Liver (tissue), 3 donors: ENCODE measurements around the gene AUP1.

Experiments used
- CTCF ChIP-seq: fragments of 150-350 bp; IDR thresholded peaks from 2 replicates; pipeline ENCODE4 v1.5.1; 2017; ENCODE audit warnings: improper control_type of control experiment, low read depth, low read length; ENCODE audit not compliant: missing input control
- EGR1 ChIP-seq, 2 donors: IDR thresholded peaks; 2 replicates each; pipeline ENCODE4 v1.6.1; 2016 to 2018; ENCODE audit warnings: antibody characterized with exemption in 2 of 2, low read depth in 2 of 2
- FOXA1 ChIP-seq: IDR thresholded peaks from 2 replicates; pipeline ENCODE4 v1.6.1; 2016; ENCODE audit warnings: antibody characterized with exemption
- MAX ChIP-seq: IDR thresholded peaks from 2 replicates; pipeline ENCODE4 v1.6.1; 2016; ENCODE audit warnings: antibody characterized with exemption
- RAD21 ChIP-seq, 2 donors: IDR thresholded peaks; 2 replicates each; pipeline ENCODE4 v1.6.1; 2016; ENCODE audit warnings: antibody characterized with exemption in 2 of 2, mild to moderate bottlenecking in 2 of 2
- TAF1 ChIP-seq: conservative IDR thresholded peaks from 2 replicates; pipeline ENCODE4 v1.6.1; 2016; ENCODE audit warnings: antibody characterized with exemption, mild to moderate bottlenecking
- donor health status: healthy.
- donor health status: healthy.

- TF ChIP-seq CTCF (no peak), RAD21 (IDR thresholded peaks at IDR 0.05) (no peak), FOXA1 (no peak), EGR1 (IDR thresholded peaks at IDR 0.05; ENCODE audit: low read depth in 2 of 2) (no peak), TAF1 (no peak), MAX (no peak)
Observed at GRCh38 chr2:74575320-74575719, 45.8 kb upstream of the AUP1 start.
